HG03196 (cell line): ENCODE data around the gene SPATA6L.

Experiments
- ATAC-seq: cut with Tn5 transposase; IDR thresholded peaks from one replicate; pipeline ENCODE4 v1.9.1; 2021; ENCODE audit not compliant: unreplicated experiment

SPATA6L gene

DNA sequence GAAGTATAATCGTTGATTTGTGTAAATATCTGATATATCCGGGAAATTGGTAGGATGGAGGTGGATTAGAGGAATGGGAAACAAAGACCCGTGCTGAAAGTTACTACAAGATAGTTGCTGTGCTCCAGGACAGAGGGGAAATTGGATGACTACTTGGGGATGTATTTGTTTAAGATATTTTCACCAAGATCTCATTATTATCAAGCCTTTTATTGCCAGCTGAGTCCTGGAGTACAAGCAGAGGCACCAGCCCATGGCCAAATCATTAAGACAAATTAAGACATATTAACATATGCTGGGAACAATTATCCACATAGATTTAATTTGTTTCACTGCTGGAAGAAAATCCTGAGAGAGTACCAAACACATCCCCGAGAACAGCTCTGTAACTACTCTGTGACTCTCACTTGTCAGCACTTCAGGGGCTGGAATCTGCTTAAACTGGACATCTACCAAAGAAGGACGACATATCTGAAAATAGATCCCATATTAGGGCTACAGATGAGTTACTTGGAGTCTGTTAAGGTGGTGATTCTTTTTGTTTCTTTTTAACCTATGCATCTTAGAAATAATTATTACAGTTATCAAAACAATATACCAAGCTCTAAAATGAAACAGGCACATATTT lies 107.8 kb downstream of the SPATA6L start:
- ATAC-seq: no peak

DNA sequence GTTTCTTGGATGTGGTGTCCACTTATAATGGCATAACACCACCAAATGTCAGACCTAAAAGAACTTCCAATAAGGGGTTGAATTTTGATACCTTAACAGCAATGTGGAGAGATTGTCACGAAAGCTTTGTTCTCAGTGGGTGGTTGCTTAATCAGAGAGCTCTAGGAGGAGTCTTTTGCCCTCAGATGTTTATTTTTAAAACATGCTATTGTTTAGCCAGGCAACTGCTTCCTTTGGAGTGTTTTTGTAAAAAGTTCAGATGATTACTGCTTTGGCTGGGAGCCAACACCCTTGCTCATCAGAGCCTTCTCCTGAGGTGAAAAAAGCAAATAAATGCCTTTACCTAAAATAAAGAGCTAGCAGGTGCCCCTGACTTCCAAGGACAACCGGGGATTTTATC lies 111.0 kb downstream of the SPATA6L start:
- ATAC-seq: no peak

DNA sequence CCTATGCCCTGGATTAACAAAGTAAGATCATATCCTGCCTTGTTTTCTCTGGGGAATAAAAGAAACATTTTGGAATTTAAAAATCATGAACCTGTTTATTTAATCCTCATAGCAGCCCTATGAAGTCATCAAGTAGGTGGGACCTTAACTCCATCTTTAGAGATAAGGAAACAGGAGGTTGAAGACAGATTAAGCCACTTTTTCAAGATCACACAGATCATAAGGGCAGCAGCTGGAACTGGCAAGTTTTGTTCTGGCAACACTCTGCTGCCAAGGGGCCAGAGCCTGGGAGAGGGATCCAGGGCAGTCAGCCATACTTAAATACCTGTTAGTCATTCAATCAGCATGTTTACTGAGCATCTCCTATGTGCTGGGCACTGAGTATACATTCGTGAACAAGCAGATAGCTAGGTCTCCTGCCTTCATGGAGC lies 112.3 kb downstream of the SPATA6L start:
- ATAC-seq: no peak

DNA sequence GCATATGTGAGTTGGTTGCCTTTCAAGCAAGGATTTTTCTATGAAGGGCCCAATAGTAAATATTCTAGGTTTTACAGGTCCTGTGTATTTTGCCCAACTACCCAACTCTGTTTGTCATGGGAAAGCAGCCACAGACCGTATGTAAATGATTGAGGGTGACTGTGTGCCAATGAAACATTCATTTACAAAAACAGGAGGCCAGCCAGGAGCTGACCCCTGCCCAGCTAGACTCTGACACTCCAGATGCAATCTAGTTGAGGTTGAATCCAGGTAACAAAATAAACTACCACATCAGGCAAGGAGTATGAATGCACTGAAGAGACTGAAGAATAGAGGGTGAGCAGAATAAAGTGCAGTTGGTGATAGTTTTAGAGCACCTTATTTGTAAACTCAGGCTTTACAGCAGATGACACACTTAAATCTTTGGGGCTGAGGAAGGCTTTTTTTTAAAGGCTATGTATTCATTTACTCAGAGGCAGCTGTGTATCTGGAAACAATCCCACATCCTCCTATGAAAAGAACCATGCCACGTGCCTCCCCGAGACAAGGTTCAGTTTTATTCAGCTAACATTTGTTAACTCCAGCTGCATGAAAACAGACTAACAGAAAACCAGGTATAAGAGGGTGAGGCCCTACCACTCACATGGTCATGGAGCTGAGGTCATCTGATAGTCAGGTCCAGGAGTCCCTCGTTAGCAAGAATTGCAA lies 115.3 kb downstream of the SPATA6L start:
- no peak for ATAC-seq

DNA sequence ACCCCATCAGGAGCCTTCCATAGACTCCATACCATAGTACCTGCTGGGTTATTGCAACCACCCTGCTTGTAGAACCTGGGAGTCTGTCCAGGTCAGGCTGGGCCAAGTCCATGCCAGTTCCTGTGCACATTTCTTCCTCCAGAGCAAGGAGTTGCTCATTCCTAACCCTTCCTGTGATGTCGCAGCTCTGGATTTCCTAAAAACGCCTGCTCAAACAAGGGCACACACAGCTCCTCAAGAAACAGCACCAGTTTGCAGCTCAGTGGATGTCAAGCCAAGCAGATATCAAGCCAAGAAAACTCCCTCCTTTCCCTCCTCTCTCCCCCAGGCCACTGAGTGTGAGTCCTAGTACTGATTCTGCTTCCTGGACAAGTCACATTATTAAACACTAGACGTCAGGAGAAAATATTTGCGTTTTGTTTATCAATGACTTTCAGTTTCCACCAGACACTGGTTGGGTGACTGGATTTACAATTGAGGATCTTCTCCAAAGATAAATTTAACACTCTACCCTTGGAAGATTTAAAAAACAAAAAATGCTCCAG lies 116.5 kb downstream of the SPATA6L start:
- no peak for ATAC-seq

DNA sequence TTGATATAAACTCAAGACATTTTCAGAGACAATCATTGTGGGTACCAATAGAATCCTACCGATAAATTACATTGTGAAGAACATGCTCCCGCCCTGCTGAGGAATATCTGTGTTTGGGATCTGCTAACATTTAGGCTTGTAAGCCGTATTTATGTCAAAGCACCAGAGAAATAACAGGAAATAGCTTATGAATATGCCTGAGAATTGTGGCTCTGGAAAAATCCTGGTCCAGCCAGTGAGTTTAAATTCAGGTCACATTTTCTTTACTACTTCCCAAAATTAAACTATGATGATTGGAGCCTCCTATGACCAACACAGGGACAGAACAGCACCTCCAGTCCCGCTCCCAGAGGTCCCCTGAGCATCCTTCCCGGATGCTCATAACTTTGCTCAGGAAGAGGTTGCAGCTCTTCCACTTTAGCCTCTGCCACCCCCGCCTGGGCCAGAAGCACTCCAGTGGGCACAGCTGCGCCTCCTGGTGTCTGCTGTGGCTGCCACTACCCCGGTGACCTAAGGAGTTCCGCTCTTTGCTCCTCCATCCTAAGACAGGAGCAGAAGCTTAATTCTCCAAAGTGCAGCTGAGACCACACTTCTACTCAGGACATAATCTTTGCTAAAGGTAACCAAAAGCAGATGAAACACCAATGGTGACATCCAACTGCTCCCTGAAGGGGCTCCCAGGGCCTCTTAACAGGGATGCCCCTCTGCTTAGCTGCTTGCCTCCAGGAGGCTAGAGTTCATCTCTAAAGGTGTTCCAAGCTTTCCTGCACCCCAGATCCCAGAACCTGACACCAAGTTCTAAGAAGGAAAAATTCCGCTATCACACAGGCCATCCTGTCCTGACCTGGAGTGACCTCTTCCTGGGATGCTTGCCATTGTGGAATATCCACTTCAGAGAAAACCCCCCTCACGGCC lies 117.2 kb downstream of the SPATA6L start:
- ATAC-seq: no peak
